Adipocyte (in vitro differentiated cells): Measurements from ENCODE around the gene SLC15A1.

Experiments used
- DNase-seq: peaks from one replicate; pipeline ENCODE4 v3.0.0-alpha.2; 2015; ENCODE audit warnings: low read depth
- H3K27me3 ChIP-seq: replicated peaks from 2 replicates; pipeline ENCODE4 v1.7.0; 2013; ENCODE audit warnings: mild to moderate bottlenecking, low read length, moderate library complexity; ENCODE audit not compliant: control insufficient read depth, insufficient read depth
- H3K36me3 ChIP-seq: 2 replicates; pipeline ENCODE4 v1.7.0; 2013; ENCODE audit warnings: low read length, mild to moderate bottlenecking, moderate library complexity; ENCODE audit not compliant: control insufficient read depth, insufficient read depth, severe bottlenecking
- H3K4me1 ChIP-seq: 2 replicates; pipeline ENCODE4 v1.7.0; 2013; ENCODE audit warnings: mild to moderate bottlenecking, low read length, moderate library complexity; ENCODE audit not compliant: control insufficient read depth, insufficient read depth
- H3K4me3 ChIP-seq: 2 replicates; pipeline ENCODE4 v1.7.0; 2013; ENCODE audit warnings: mild to moderate bottlenecking, low read length, moderate library complexity
- H3K9ac ChIP-seq: 2 replicates; pipeline ENCODE4 v1.7.0; 2013; ENCODE audit warnings: mild to moderate bottlenecking, low read length, moderate library complexity
- H3K9me3 ChIP-seq: 2 replicates; pipeline ENCODE4 v1.7.0; 2013; ENCODE audit warnings: mild to moderate bottlenecking, low read length, moderate library complexity; ENCODE audit not compliant: control insufficient read depth

Gene SLC15A1

GRCh38 chr13:98746968-98747367 is 5.5 kb downstream of the SLC15A1 start:
- Histone ChIP-seq H3K27me3 (peaks cover 15% of the 10 kb centered on the region), H3K9me3 (no peaks in the 10 kb centered on the region), H3K4me3 (no peak overlapping the region), H3K36me3 (no peaks in the 10 kb centered on the region), H3K9ac (no peak overlapping the region), H3K4me1 (peaks cover 14% of the 10 kb centered on the region)
- DNase-seq = peak; percentile 14

GRCh38 chr13:98743377-98743776 is 9.1 kb downstream of the SLC15A1 start:
- Histone ChIP-seq H3K9ac (no peak overlapping the region), H3K9me3 (peaks cover 6% of the 10 kb centered on the region), H3K4me1 (peaks cover 4% of the 10 kb centered on the region), H3K4me3 (no peak overlapping the region), H3K36me3 (no peaks in the 10 kb centered on the region), H3K27me3 (peaks cover 3% of the 10 kb centered on the region)
- DNase-seq = no peak

- no peak for DNase-seq
- H3K27me3 ChIP-seq = peaks cover 3% of the 10 kb centered on the region
- H3K9me3 ChIP-seq = peaks cover 7% of the 10 kb centered on the region
- no peak overlapping the region for H3K4me3 ChIP-seq
- H3K9ac ChIP-seq = no peak overlapping the region
- peaks cover 4% of the 10 kb centered on the region for H3K4me1 ChIP-seq
- no peaks in the 10 kb centered on the region for H3K36me3 ChIP-seq
Measured at GRCh38 chr13:98742961-98743360, 9.5 kb downstream of the SLC15A1 start.

GRCh38 chr13:98741741-98742435 is 10.6 kb downstream of the SLC15A1 start:
- Histone ChIP-seq H3K36me3 (no peaks in the 10 kb centered on the region), H3K9ac (no peak overlapping the region), H3K4me1 (no peaks in the 10 kb centered on the region), H3K4me3 (no peak overlapping the region), H3K9me3 (peaks cover 7% of the 10 kb centered on the region), H3K27me3 (peaks cover 3% of the 10 kb centered on the region)
- DNase-seq = no peak

GRCh38 chr13:98740131-98740530 is 12.3 kb downstream of the SLC15A1 start:
- no peak for DNase-seq
- Histone ChIP-seq H3K4me1 (no peaks in the 10 kb centered on the region), H3K36me3 (no peaks in the 10 kb centered on the region), H3K9me3 (peaks cover 7% of the 10 kb centered on the region), H3K27me3 (peaks cover under 1% of the 10 kb centered on the region), H3K4me3 (no peak overlapping the region), H3K9ac (no peak overlapping the region)

- H3K4me1 ChIP-seq = no peaks in the 10 kb centered on the region
- no peak overlapping the region for H3K4me3 ChIP-seq
- H3K36me3 ChIP-seq = no peaks in the 10 kb centered on the region
- no peak overlapping the region for H3K9ac ChIP-seq
- no peaks in the 10 kb centered on the region for H3K27me3 ChIP-seq
- no peak for DNase-seq
- peaks cover 7% of the 10 kb centered on the region for H3K9me3 ChIP-seq
Measured at GRCh38 chr13:98738993-98739392, 13.5 kb downstream of the SLC15A1 start.

GRCh38 chr13:98738213-98738612 is 14.3 kb downstream of the SLC15A1 start:
- Histone ChIP-seq H3K27me3 (no peaks in the 10 kb centered on the region), H3K4me3 (no peak overlapping the region), H3K9ac (no peak overlapping the region), H3K36me3 (no peaks in the 10 kb centered on the region), H3K9me3 (peaks cover 7% of the 10 kb centered on the region), H3K4me1 (no peaks in the 10 kb centered on the region)
- DNase-seq = no peak

- peaks cover 13% of the 10 kb centered on the region for H3K27me3 ChIP-seq
- DNase-seq = no peak
- no peaks in the 10 kb centered on the region for H3K36me3 ChIP-seq
- H3K9ac ChIP-seq = no peak overlapping the region
- H3K9me3 ChIP-seq = peaks cover 2% of the 10 kb centered on the region
- no peaks in the 10 kb centered on the region for H3K4me1 ChIP-seq
- H3K4me3 ChIP-seq = no peak overlapping the region
Measured at GRCh38 chr13:98731925-98732324, 20.5 kb downstream of the SLC15A1 start.

GRCh38 chr13:98731038-98731437 is 21.4 kb downstream of the SLC15A1 start:
- H3K36me3 ChIP-seq = no peaks in the 10 kb centered on the region
- no peak overlapping the region for H3K9ac ChIP-seq
- no peak for DNase-seq
- no peaks in the 10 kb centered on the region for H3K4me1 ChIP-seq
- H3K9me3 ChIP-seq = peaks cover 2% of the 10 kb centered on the region
- H3K27me3 ChIP-seq = peaks cover 16% of the 10 kb centered on the region
- no peak overlapping the region for H3K4me3 ChIP-seq

GRCh38 chr13:98730441-98730840 is 22.0 kb downstream of the SLC15A1 start:
- peaks cover 2% of the 10 kb centered on the region for H3K9me3 ChIP-seq
- DNase-seq = no peak

GRCh38 chr13:98729658-98730057 is 22.8 kb downstream of the SLC15A1 start:
- no peak overlapping the region for H3K4me3 ChIP-seq
- peaks cover 2% of the 10 kb centered on the region for H3K9me3 ChIP-seq
- DNase-seq = no peak
- H3K4me1 ChIP-seq = no peaks in the 10 kb centered on the region
- peaks cover 26% of the 10 kb centered on the region for H3K27me3 ChIP-seq
- no peak overlapping the region for H3K9ac ChIP-seq
- H3K36me3 ChIP-seq = no peaks in the 10 kb centered on the region

More at GRCh38 chr13:98730441-98730840, 22.0 kb downstream of the SLC15A1 start:
- no peaks in the 10 kb centered on the region for H3K4me1 ChIP-seq
- no peak overlapping the region for H3K9ac ChIP-seq
- H3K36me3 ChIP-seq = no peaks in the 10 kb centered on the region
- no peak overlapping the region for H3K4me3 ChIP-seq
- H3K27me3 ChIP-seq = peaks cover 21% of the 10 kb centered on the region

GRCh38 chr13:98722958-98723357 is 29.5 kb downstream of the SLC15A1 start:
- Histone ChIP-seq H3K9me3 (peaks cover 2% of the 10 kb centered on the region), H3K9ac (no peak overlapping the region), H3K4me3 (no peak overlapping the region), H3K36me3 (no peaks in the 10 kb centered on the region), H3K27me3 (peaks cover 18% of the 10 kb centered on the region), H3K4me1 (no peaks in the 10 kb centered on the region)
- no peak for DNase-seq
